Rectal smooth muscle tissue (tissue), 1 donor: ENCODE measurements around the gene ATP2B3.

Experiments used
- H3K27ac ChIP-seq: one replicate; pipeline ENCODE4 v1.7.0; 2013; ENCODE audit warnings: low read depth, low read length, inconsistent platforms
- H3K27me3 ChIP-seq: one replicate; pipeline ENCODE4 v1.7.0; 2013; ENCODE audit warnings: low read length; ENCODE audit not compliant: control insufficient read depth, insufficient read depth
- H3K36me3 ChIP-seq: one replicate; pipeline ENCODE4 v1.7.0; 2013; ENCODE audit warnings: low read length; ENCODE audit not compliant: control insufficient read depth, insufficient read depth
- H3K4me1 ChIP-seq: one replicate; pipeline ENCODE4 v1.7.0; 2013; ENCODE audit warnings: low read length; ENCODE audit not compliant: control insufficient read depth, insufficient read depth
- H3K4me3 ChIP-seq: one replicate; pipeline ENCODE4 v1.7.0; 2013; ENCODE audit warnings: low read length
- H3K9ac ChIP-seq: one replicate; pipeline ENCODE4 v1.7.0; 2013; ENCODE audit warnings: low read length

The ATP2B3 gene

GRCh38 chrX:153626863-153627674 is 109.6 kb downstream of the ATP2B3 start:
- H3K4me1 ChIP-seq, result no peaks in the 10 kb centered on the region
- no peaks in the 10 kb centered on the region for H3K36me3 ChIP-seq
- no peak overlapping the region for H3K4me3 ChIP-seq
- H3K27ac ChIP-seq, result no peak overlapping the region
- H3K27me3 ChIP-seq, result peaks cover 13% of the 10 kb centered on the region
- H3K9ac ChIP-seq, result no peak overlapping the region

- Histone ChIP-seq H3K4me3 (no peak overlapping the region), H3K27me3 (peaks cover 13% of the 10 kb centered on the region), H3K36me3 (no peaks in the 10 kb centered on the region), H3K27ac (no peak overlapping the region), H3K4me1 (no peaks in the 10 kb centered on the region), H3K9ac (no peak overlapping the region)
Measured at GRCh38 chrX:153627675-153628111, 110.3 kb downstream of the ATP2B3 start.

GRCh38 chrX:153628129-153628528 is 110.7 kb downstream of the ATP2B3 start:
- no peak overlapping the region for H3K9ac ChIP-seq
- no peaks in the 10 kb centered on the region for H3K36me3 ChIP-seq
- H3K27ac ChIP-seq, result no peak overlapping the region
- H3K27me3 ChIP-seq, result peaks cover 11% of the 10 kb centered on the region
- no peak overlapping the region for H3K4me3 ChIP-seq
- H3K4me1 ChIP-seq, result no peaks in the 10 kb centered on the region

- Histone ChIP-seq H3K27ac (no peak overlapping the region), H3K4me3 (no peak overlapping the region), H3K9ac (no peak overlapping the region)
Measured at GRCh38 chrX:153628665-153629064, 111.2 kb downstream of the ATP2B3 start.

GRCh38 chrX:153631346-153631745 is 113.9 kb downstream of the ATP2B3 start:
- Histone ChIP-seq H3K4me3 (no peak overlapping the region), H3K27me3 (peaks cover 3% of the 10 kb centered on the region), H3K27ac (no peak overlapping the region), H3K9ac (no peak overlapping the region), H3K4me1 (no peaks in the 10 kb centered on the region), H3K36me3 (no peaks in the 10 kb centered on the region)

More at GRCh38 chrX:153628665-153629064, 111.2 kb downstream of the ATP2B3 start:
- H3K4me1 ChIP-seq, result no peaks in the 10 kb centered on the region
- H3K36me3 ChIP-seq, result no peaks in the 10 kb centered on the region
- H3K27me3 ChIP-seq, result peaks cover 11% of the 10 kb centered on the region

- Histone ChIP-seq H3K27ac (no peak overlapping the region), H3K4me3 (no peak overlapping the region)
Measured at GRCh38 chrX:153631907-153632594, 114.6 kb downstream of the ATP2B3 start.

More at GRCh38 chrX:153631907-153632594, 114.6 kb downstream of the ATP2B3 start:
- Histone ChIP-seq H3K36me3 (no peaks in the 10 kb centered on the region), H3K27me3 (peaks cover 3% of the 10 kb centered on the region), H3K9ac (no peak overlapping the region), H3K4me1 (no peaks in the 10 kb centered on the region)
